ENCODE results near the gene TRDMT1.

The TRDMT1 gene

GRCh38 chr10:17200001-17200911 lies 1.2 kb downstream of the TRDMT1 start:
- no peak for TF ChIP-seq POLR2AphosphoS5 (IDR thresholded peaks at IDR 0.05; ENCODE audit: low read depth, low read length)
- no peak for TF ChIP-seq REST (IDR thresholded peaks at IDR 0.05; ENCODE audit: insufficient read depth in 1 of 2, low read depth in 2 of 2, low read length in 2 of 2)
- no peak for TF ChIP-seq FOXP2 (optimal IDR thresholded peaks at IDR 0.05; ENCODE audit: borderline replicate concordance, extremely low read depth, extremely low read length, insufficient read depth)
- no peak for TF ChIP-seq TAF1 (IDR thresholded peaks at IDR 0.05; ENCODE audit: borderline replicate concordance, insufficient read depth, low read length)
- TF ChIP-seq SIN3A (IDR thresholded peaks at IDR 0.05; ENCODE audit: borderline replicate concordance, insufficient read depth, low read length): no peak

GRCh38 chr10:17199351-17199804 lies 2.1 kb downstream of the TRDMT1 start:
- TF ChIP-seq TAF1 (IDR thresholded peaks at IDR 0.05; ENCODE audit: borderline replicate concordance, insufficient read depth, low read length) (no peak), SIN3A (IDR thresholded peaks at IDR 0.05; ENCODE audit: borderline replicate concordance, insufficient read depth, low read length) (no peak), REST (IDR thresholded peaks at IDR 0.05; ENCODE audit: insufficient read depth in 1 of 2, low read depth in 2 of 2, low read length in 2 of 2) (no peak), FOXP2 (optimal IDR thresholded peaks at IDR 0.05; ENCODE audit: borderline replicate concordance, extremely low read depth, extremely low read length, insufficient read depth) (no peak), POLR2AphosphoS5 (IDR thresholded peaks at IDR 0.05; ENCODE audit: low read depth, low read length) (no peak)

- TF ChIP-seq SIN3A (IDR thresholded peaks at IDR 0.05; ENCODE audit: borderline replicate concordance, insufficient read depth, low read length): no peak
- TF ChIP-seq FOXP2 (optimal IDR thresholded peaks at IDR 0.05; ENCODE audit: borderline replicate concordance, extremely low read depth, extremely low read length, insufficient read depth): no peak
- no peak for TF ChIP-seq TAF1 (IDR thresholded peaks at IDR 0.05; ENCODE audit: borderline replicate concordance, insufficient read depth, low read length)
- TF ChIP-seq POLR2AphosphoS5 (IDR thresholded peaks at IDR 0.05; ENCODE audit: low read depth, low read length): no peak
- no peak for TF ChIP-seq REST (IDR thresholded peaks at IDR 0.05; ENCODE audit: insufficient read depth in 1 of 2, low read depth in 2 of 2, low read length in 2 of 2)
Measured at GRCh38 chr10:17196573-17196972, 4.9 kb downstream of the TRDMT1 start.

GRCh38 chr10:17196045-17196444 lies 5.4 kb downstream of the TRDMT1 start:
- TF ChIP-seq TAF1 (IDR thresholded peaks at IDR 0.05; ENCODE audit: borderline replicate concordance, insufficient read depth, low read length) (no peak), REST (IDR thresholded peaks at IDR 0.05; ENCODE audit: insufficient read depth in 1 of 2, low read depth in 2 of 2, low read length in 2 of 2) (no peak), SIN3A (IDR thresholded peaks at IDR 0.05; ENCODE audit: borderline replicate concordance, insufficient read depth, low read length) (no peak), POLR2AphosphoS5 (IDR thresholded peaks at IDR 0.05; ENCODE audit: low read depth, low read length) (no peak), FOXP2 (optimal IDR thresholded peaks at IDR 0.05; ENCODE audit: borderline replicate concordance, extremely low read depth, extremely low read length, insufficient read depth) (no peak)

Data from PFSK-1 (cell line).